HG02938 (cell line): Measurements from ENCODE around the gene CCNJL.
A peak's percentile ranks its signal among the peaks of the same experiment; 100 is the strongest.

Experiments used
- ATAC-seq: cut with Tn5 transposase; IDR thresholded peaks from one replicate; pipeline ENCODE4 v1.9.1; 2021; ENCODE audit warnings: mild to moderate bottlenecking, moderate library complexity; ENCODE audit not compliant: unreplicated experiment

CCNJL gene

DNA sequence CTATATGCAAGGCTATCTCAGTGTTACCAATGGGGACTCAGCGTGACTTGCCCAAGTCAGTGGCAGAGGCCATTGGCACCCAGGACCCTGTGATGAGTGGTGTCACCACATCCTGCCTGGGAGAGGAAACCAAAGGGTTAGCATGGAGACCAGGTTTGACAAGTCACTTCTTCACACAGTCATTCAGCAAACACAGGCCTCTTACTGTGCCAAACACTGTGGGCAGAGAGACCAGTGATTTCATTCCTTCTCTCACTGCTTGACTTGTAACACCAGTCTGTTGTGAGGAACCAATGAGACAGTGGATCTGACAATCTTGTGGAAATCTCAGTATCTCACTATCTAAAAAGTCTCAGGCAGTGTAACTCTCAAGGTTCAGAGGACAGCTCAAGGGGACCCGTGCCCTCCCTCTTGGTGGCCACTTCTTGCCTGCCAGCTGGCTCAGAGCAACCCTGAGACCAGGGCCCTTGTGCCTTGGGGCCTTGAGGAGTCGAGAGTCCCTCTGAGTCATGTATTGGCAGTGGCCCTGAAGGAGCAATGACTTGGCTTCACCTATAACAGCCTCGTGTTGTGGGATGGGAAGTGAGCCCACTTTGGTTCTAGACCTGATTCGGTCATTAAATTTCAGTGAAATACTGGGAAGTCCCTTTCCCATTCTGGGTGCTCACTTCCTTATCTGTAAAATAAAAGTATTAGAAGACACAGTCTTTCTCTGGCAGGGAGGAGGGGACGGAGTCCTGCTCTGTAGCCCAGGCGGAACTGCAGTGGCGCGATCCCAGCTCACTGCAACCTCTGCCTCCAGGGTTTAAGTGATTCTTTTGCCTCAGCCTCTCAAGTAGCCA lies 81.5 kb downstream of the CCNJL start:
- peak; percentile 63 for ATAC-seq

- no peak for ATAC-seq
Observed at GRCh38 chr5:160229190-160229742, 83.1 kb downstream of the CCNJL start, which contains the start of gene FABP6. Gene FABP6 (plus strand): TSS chr5:160229506. CDS start chr5:160229558, 52 bp downstream.

- no peak for ATAC-seq
Observed at GRCh38 chr5:160227012-160227411, 85.4 kb downstream of the CCNJL start.

DNA sequence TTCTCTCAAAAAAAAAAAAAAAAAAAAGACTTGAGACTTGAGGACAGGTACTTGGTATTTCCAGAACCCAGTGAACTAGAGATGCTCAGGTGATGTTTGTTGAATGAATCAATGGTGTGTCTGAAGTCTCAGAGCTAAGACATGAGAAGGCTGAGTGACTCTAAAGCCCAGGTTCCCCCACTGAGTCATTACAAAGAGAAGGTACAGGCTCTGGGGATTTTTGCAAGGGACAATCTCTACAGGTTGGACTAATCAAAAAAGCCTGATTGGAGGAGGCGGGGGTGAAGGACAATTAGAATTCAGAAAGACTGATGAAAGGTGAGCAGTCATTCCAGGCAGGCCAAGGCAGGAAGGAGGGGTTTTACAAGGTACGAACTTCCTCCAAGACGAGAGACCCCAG lies 91.3 kb downstream of the CCNJL start:
- no peak for ATAC-seq

- ATAC-seq, result no peak
Observed at GRCh38 chr5:160219356-160219755, 93.0 kb downstream of the CCNJL start.

- no peak for ATAC-seq
Observed at GRCh38 chr5:160213537-160213936, 98.8 kb downstream of the CCNJL start.

- ATAC-seq, result no peak
Observed at GRCh38 chr5:160211352-160211751, 101.0 kb downstream of the CCNJL start.

- ATAC-seq, result no peak
Observed at GRCh38 chr5:160210606-160211005, 101.8 kb downstream of the CCNJL start.

GRCh38 chr5:160209917-160210316 lies 102.4 kb downstream of the CCNJL start:
- no peak for ATAC-seq

DNA sequence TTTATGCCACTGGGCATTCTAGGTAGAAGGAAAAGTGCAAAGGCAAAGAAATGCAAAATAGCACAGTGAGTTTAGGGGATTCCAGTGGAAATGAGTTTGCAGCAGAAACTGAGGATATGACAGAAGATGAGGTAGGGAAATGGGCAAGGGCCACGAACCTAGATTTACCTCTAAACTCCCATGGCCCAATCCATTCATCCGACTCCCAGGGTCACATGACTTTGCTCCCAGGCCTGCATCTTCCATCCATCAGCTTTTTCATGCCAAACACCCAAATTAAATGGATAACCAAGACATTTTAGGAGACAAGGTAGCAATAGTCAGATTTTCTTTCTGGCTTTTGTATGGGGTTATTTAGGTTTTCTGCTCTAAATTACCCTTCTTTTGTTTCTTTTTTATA lies 105.3 kb downstream of the CCNJL start:
- ATAC-seq, result no peak
